Liver (tissue), 3 donors: ENCODE measurements around the gene CNOT8.

Experiments used
- TF ChIP-seq, protein P1 (sequence below): fragments of 150-350 bp; IDR thresholded peaks from 2 replicates; pipeline ENCODE4 v1.5.1; 2017; ENCODE audit warnings: improper control_type of control experiment, low read depth, low read length; ENCODE audit not compliant: missing input control
- TF ChIP-seq, protein P2 (sequence below): IDR thresholded peaks from 2 replicates; pipeline ENCODE4 v1.6.1; 2016; ENCODE audit warnings: antibody characterized with exemption
- donor health status: healthy.
- donor health status: healthy.

DNA sequence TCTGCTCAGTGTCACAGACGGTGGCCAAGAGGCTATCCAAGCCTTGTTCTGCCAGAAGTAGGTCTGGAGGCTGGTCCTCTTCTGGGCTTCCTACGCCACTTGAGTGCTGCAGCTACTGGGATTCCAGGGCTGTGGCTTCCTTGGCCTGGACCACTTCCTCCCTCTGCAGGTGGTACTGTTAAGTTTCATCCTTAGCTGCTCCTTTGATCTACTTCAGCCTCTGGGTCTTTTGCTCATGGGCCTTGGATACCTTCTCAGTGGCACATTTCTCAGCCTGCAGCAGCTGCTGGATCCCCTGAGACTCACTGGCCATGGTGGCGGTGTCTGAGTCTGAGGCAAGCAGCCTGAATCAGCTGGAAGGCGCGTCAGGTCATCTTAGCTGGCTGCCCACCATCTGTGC is 10.3 kb downstream of the CNOT8 start:
- TF ChIP-seq, protein P1, sequence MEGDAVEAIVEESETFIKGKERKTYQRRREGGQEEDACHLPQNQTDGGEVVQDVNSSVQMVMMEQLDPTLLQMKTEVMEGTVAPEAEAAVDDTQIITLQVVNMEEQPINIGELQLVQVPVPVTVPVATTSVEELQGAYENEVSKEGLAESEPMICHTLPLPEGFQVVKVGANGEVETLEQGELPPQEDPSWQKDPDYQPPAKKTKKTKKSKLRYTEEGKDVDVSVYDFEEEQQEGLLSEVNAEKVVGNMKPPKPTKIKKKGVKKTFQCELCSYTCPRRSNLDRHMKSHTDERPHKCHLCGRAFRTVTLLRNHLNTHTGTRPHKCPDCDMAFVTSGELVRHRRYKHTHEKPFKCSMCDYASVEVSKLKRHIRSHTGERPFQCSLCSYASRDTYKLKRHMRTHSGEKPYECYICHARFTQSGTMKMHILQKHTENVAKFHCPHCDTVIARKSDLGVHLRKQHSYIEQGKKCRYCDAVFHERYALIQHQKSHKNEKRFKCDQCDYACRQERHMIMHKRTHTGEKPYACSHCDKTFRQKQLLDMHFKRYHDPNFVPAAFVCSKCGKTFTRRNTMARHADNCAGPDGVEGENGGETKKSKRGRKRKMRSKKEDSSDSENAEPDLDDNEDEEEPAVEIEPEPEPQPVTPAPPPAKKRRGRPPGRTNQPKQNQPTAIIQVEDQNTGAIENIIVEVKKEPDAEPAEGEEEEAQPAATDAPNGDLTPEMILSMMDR, result no peak
- TF ChIP-seq, protein P2, sequence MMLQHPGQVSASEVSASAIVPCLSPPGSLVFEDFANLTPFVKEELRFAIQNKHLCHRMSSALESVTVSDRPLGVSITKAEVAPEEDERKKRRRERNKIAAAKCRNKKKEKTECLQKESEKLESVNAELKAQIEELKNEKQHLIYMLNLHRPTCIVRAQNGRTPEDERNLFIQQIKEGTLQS, result no peak
